ENCODE measurements around the gene NAP1L4.

NAP1L4 gene

GRCh38 chr11:3014943-3015342 lies 22.8 kb upstream of the NAP1L4 start:
- H3K4me1 Mint-ChIP-seq = no peaks in the 10 kb centered on the region
- H3K27ac Mint-ChIP-seq = no peak overlapping the region
- no peaks in the 10 kb centered on the region for H3K27me3 Mint-ChIP-seq (ENCODE audit: low read depth)
- peaks cover 23% of the 10 kb centered on the region for H3K36me3 Mint-ChIP-seq (ENCODE audit: low read depth)
- no peak overlapping the region for H3K4me3 Mint-ChIP-seq
- TF ChIP-seq, protein P1, sequence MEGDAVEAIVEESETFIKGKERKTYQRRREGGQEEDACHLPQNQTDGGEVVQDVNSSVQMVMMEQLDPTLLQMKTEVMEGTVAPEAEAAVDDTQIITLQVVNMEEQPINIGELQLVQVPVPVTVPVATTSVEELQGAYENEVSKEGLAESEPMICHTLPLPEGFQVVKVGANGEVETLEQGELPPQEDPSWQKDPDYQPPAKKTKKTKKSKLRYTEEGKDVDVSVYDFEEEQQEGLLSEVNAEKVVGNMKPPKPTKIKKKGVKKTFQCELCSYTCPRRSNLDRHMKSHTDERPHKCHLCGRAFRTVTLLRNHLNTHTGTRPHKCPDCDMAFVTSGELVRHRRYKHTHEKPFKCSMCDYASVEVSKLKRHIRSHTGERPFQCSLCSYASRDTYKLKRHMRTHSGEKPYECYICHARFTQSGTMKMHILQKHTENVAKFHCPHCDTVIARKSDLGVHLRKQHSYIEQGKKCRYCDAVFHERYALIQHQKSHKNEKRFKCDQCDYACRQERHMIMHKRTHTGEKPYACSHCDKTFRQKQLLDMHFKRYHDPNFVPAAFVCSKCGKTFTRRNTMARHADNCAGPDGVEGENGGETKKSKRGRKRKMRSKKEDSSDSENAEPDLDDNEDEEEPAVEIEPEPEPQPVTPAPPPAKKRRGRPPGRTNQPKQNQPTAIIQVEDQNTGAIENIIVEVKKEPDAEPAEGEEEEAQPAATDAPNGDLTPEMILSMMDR (IDR thresholded peaks at IDR 0.05; ENCODE audit: unreplicated experiment in 3 of 3) = no peak
- no peaks in the 10 kb centered on the region for H3K9me3 Mint-ChIP-seq

GRCh38 chr11:3014057-3014938 lies 22.2 kb upstream of the NAP1L4 start:
- Mint-ChIP-seq H3K27me3 (ENCODE audit: low read depth) (no peaks in the 10 kb centered on the region), H3K36me3 (ENCODE audit: low read depth) (peaks cover 28% of the 10 kb centered on the region), H3K4me3 (no peak overlapping the region), H3K4me1 (no peaks in the 10 kb centered on the region), H3K9me3 (no peaks in the 10 kb centered on the region), H3K27ac (peak overlapping the region in 1 of 3 experiments; percentile 39)
- TF ChIP-seq, protein P1 (IDR thresholded peaks at IDR 0.05; ENCODE audit: unreplicated experiment in 3 of 3) = no peak

GRCh38 chr11:3011891-3012885 lies 20.1 kb upstream of the NAP1L4 start:
- peaks cover 23% of the 10 kb centered on the region for H3K36me3 Mint-ChIP-seq (ENCODE audit: low read depth)
- no peak overlapping the region for H3K27ac Mint-ChIP-seq
- H3K9me3 Mint-ChIP-seq = no peaks in the 10 kb centered on the region
- H3K4me3 Mint-ChIP-seq = no peak overlapping the region
- no peaks in the 10 kb centered on the region for H3K27me3 Mint-ChIP-seq (ENCODE audit: low read depth)
- no peaks in the 10 kb centered on the region for H3K4me1 Mint-ChIP-seq
- TF ChIP-seq, protein P1 (IDR thresholded peaks at IDR 0.05; ENCODE audit: unreplicated experiment in 3 of 3) = no peak

GRCh38 chr11:3010521-3011275 lies 18.6 kb upstream of the NAP1L4 start:
- TF ChIP-seq, protein P1 (IDR thresholded peaks at IDR 0.05; ENCODE audit: unreplicated experiment in 3 of 3) = no peak
- H3K27me3 Mint-ChIP-seq (ENCODE audit: low read depth) = no peaks in the 10 kb centered on the region
- no peaks in the 10 kb centered on the region for H3K4me1 Mint-ChIP-seq
- H3K4me3 Mint-ChIP-seq = no peak overlapping the region
- no peaks in the 10 kb centered on the region for H3K9me3 Mint-ChIP-seq
- H3K36me3 Mint-ChIP-seq (ENCODE audit: low read depth) = peaks cover 26% of the 10 kb centered on the region
- no peak overlapping the region for H3K27ac Mint-ChIP-seq

DNA sequence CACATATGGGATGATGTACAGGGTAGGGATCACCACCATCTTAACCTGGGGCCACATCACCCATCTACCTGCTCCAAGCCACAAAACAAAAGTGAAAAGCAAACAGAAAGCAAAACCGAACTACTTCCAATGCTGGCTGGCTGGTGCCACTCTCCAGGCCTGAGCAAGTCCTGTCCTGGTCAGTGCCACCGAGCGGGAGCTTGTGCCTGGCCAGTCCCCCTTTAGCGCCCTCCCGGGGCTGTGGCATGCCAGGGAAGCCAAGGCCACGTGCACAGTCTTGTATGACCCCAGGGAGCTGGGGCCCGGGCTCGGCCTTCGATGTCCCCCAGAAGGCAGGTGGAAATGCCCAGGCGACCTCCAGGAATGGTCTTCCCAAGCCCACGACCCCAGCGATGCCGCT lies 17.9 kb upstream of the NAP1L4 start:
- H3K4me1 Mint-ChIP-seq = no peaks in the 10 kb centered on the region
- TF ChIP-seq, protein P1 (IDR thresholded peaks at IDR 0.05; ENCODE audit: unreplicated experiment in 3 of 3) = no peak
- no peaks in the 10 kb centered on the region for H3K27me3 Mint-ChIP-seq (ENCODE audit: low read depth)
- no peaks in the 10 kb centered on the region for H3K9me3 Mint-ChIP-seq
- H3K4me3 Mint-ChIP-seq = no peak overlapping the region
- H3K36me3 Mint-ChIP-seq (ENCODE audit: low read depth) = peaks cover 24% of the 10 kb centered on the region
- no peak overlapping the region for H3K27ac Mint-ChIP-seq
